Measurements from ENCODE around the gene C16orf87. TPM values are rescaled to one million over a fixed set of nuclear protein-coding genes. Genes with fewer than 3 reads are reported as not detected.

Gene C16orf87, protein sequence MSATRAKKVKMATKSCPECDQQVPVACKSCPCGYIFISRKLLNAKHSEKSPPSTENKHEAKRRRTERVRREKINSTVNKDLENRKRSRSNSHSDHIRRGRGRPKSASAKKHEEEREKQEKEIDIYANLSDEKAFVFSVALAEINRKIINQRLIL
- 6.0 and 12.9 TPM in 2 replicates for polyA plus RNA-seq

DNA sequence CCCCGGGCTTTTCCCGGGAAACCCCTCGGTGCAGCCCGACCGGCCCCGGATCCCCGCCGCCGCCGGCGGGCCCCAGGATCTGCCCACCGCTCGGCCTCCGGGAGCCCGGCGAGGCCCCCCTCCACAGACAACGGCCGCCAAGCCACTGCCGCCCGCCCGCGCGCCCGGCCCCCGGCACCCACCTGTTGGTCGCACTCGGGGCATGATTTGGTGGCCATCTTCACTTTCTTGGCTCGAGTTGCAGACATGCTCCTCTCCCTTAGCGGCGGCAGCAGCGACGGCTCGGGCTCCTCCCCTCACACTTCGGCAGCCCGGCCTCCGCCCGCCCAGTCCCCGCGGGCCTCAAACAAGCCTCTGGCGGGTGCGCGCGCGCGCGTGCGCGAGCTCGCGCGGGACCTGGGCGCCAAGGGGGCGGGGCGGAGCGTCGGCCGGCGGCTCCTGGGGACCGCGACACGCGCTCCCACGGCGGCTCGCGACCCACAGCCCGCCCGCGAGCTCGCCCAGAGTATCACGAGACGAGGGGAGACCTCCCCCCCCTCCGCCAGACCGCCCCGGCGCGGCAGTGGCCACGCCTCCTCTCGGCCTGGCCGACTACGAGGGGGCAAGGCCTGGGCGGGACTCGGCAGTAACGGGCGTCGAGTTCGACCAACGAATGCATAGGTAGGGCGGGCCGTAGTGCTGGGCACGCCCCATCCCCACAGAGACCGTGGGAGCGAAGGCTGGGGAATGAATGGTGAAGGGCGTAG, at the start of gene C16orf87:
Gene C16orf87, minus strand, starts transcription at position 279 of the 746 bp plus-strand sequence. Its CDS starts 31 bp downstream, at position 248.

GRCh38 chr16:46747777-46748651, 83.0 kb downstream of the C16orf87 start, which contains the start of gene MYLK3:
Gene MYLK3, minus strand, starts transcription at chr16:46748344. Its CDS starts 151 bp downstream, at chr16:46748193.

Other genes starting within 250 kb of the C16orf87 start
- 7.8 and 11.9 TPM in 2 replicates for gene SHCBP1, start 209.8 kb downstream of the C16orf87 start, polyA plus RNA-seq
- gene VPS35, start 142.0 kb downstream of the C16orf87 start, polyA plus RNA-seq = 180 and 202 TPM in 2 replicates
- gene ORC6, start 141.5 kb downstream of the C16orf87 start, polyA plus RNA-seq = 2.2 and 8.5 TPM in 2 replicates
- gene MYLK3, start 82.8 kb downstream of the C16orf87 start, polyA plus RNA-seq = 0.35 TPM in 1 of 2 replicates, not detected in the other
- gene GPT2, start 53.2 kb upstream of the C16orf87 start, polyA plus RNA-seq = 7.0 and 14.0 TPM in 2 replicates
- gene DNAJA2, start 142.5 kb upstream of the C16orf87 start, polyA plus RNA-seq = 173 and 189 TPM in 2 replicates